K562 (cell line): ENCODE measurements around the gene GLRA1. TPM values are rescaled to one million over a fixed set of nuclear protein-coding genes. Genes with fewer than 3 reads are reported as not detected.

Source experiments
- ATAC-seq: fragments of 200-7000 bp; cut with Tn5 transposase; 3 replicates; pipeline ENCODE4 v1.9.1; 2020; ENCODE audit warnings: moderate library complexity
- BruUV-seq: library from RNA; stranded (reverse); fragments of 400-500 nt; replicated peaks from 2 replicates; lab custom pipeline; 2021; lab: Mats Ljungman, UMichigan
- CTCF ChIA-PET: fragments of 300-600 bp; formaldehyde crosslinking; extraction: SDS; loops from one replicate; lab custom pipeline; 2021; ENCODE audit warnings: low intra/inter-chr PET ratio; lab: Yijun Ruan, JAX
- POLR2A ChIA-PET: fragments of 300-600, 350-650 bp; sonication (Branson Sonifier 250); formaldehyde crosslinking; extraction: SDS; loops from one replicate; lab custom pipeline; 2021; ENCODE audit warnings: antibody characterized with exemption, inconsistent platforms; lab: Yijun Ruan, JAX
- DNase-seq, 4 experiments: peaks; one replicate each; pipeline versions ENCODE4 v3.0.0 to v3.0.0-alpha.2; 2011 to 2018; ENCODE audit warnings: low spot score in 3 of 4, mixed read lengths in 3 of 4; ENCODE audit errors: extremely low read depth in 1 of 4
- FAIRE-seq: peaks from 2 replicates; lab custom pipeline; 2011; peaks lifted over from hg19 to GRCh38; lab: Jason Lieb, UNC
- H2AFZ ChIP-seq: 2 replicates; pipeline ENCODE4 v1.6.0; 2011; ENCODE audit warnings: low read depth, low read length, control low read depth, inconsistent platforms
- H3K27ac ChIP-seq: fragments of 200-600 bp; 3 replicates; pipeline ENCODE4 v1.8.0; 2011; ENCODE audit warnings: low read depth, mild to moderate bottlenecking, control low read depth, inconsistent platforms, low read length, moderate library complexity, mixed read lengths; ENCODE audit errors: extremely low read depth
- H3K27me3 ChIP-seq, 2 experiments: fragments of 300-600 bp in 1 of 2; 2 replicates in 1 of 2; 3 replicates in 1 of 2; pipeline versions ENCODE4 v1.6.0 to v1.8.0; 2011; ENCODE audit warnings: inconsistent platforms in 2 of 2, low read length in 2 of 2, mild to moderate bottlenecking in 1 of 2, mixed read lengths in 1 of 2, moderate library complexity in 1 of 2; ENCODE audit not compliant: control insufficient read depth in 2 of 2, insufficient read depth in 2 of 2
- H3K36me3 ChIP-seq: fragments of 300-600 bp; 3 replicates; pipeline ENCODE4 v1.8.0; 2011; ENCODE audit warnings: mild to moderate bottlenecking, low read length, inconsistent platforms; ENCODE audit not compliant: control insufficient read depth, insufficient read depth
- H3K4me1 ChIP-seq, 2 experiments: fragments of 200-600 bp in 1 of 2; replicated peaks in 1 of 2; 2 replicates in 1 of 2; 3 replicates in 1 of 2; pipeline versions ENCODE4 v1.5.1 to v1.8.0; 2011; ENCODE audit warnings: inconsistent platforms in 2 of 2, low read length in 2 of 2, mild to moderate bottlenecking in 1 of 2, mixed read lengths in 1 of 2, moderate library complexity in 1 of 2; ENCODE audit not compliant: control insufficient read depth in 2 of 2, insufficient read depth in 2 of 2
- H3K4me2 ChIP-seq: 2 replicates; pipeline ENCODE4 v1.6.1; 2011; ENCODE audit warnings: low read length, control low read depth, inconsistent platforms, mixed read lengths; ENCODE audit not compliant: insufficient read depth
- H3K4me3 ChIP-seq: fragments of 200-600 bp; sonication (generic), shearing (Covaris generic); 2 replicates; pipeline ENCODE4 v1.5.1; 2016; ENCODE audit warnings: control low read depth, inconsistent platforms
- H3K79me2 ChIP-seq: fragments of 200-600 bp; 3 replicates; pipeline ENCODE4 v1.8.0; 2011; ENCODE audit warnings: low read length, inconsistent platforms; ENCODE audit not compliant: control insufficient read depth, insufficient read depth
- H3K9ac ChIP-seq, 2 experiments: 2 replicates each; pipeline versions ENCODE4 v1.6.0 to v1.6.1; 2011; ENCODE audit warnings: low read depth in 2 of 2, low read length in 2 of 2, control low read depth in 1 of 2, inconsistent platforms in 1 of 2, mild to moderate bottlenecking in 1 of 2, mixed read lengths in 1 of 2; ENCODE audit not compliant: insufficient read depth in 1 of 2
- H3K9me1 ChIP-seq: one replicate; pipeline ENCODE4 v1.6.0; 2011; ENCODE audit warnings: inconsistent platforms, mild to moderate bottlenecking, low read length, moderate library complexity; ENCODE audit not compliant: control insufficient read depth, insufficient read depth
- H3K9me3 ChIP-seq: replicated peaks from 2 replicates; pipeline ENCODE4 v1.5.1; 2011; ENCODE audit warnings: low read depth, low read length, inconsistent platforms; ENCODE audit not compliant: control insufficient read depth, insufficient read depth
- H4K20me1 ChIP-seq: replicated peaks from 2 replicates; pipeline ENCODE4 v1.6.1; 2011; ENCODE audit warnings: low read length, inconsistent platforms, mixed read lengths; ENCODE audit not compliant: control insufficient read depth, insufficient read depth
- FOXJ3 ChIP-seq: sonication (generic); formaldehyde crosslinking; IDR thresholded peaks from 2 replicates; pipeline ENCODE4 v1.4.0; 2020; ENCODE audit warnings: mild to moderate bottlenecking, missing genetic modification reagents
- HMG20A ChIP-seq: fragments of 450-650 bp; formaldehyde crosslinking; conservative IDR thresholded peaks from 2 replicates; pipeline ENCODE4 v1.4.0; 2020; ENCODE audit warnings: mild to moderate bottlenecking, mixed read lengths
- TEAD4 ChIP-seq, 2 experiments: sonication (generic) in 1 of 2; formaldehyde crosslinking in 1 of 2; IDR thresholded peaks; 2 replicates each; pipeline versions ENCODE4 v1.6.1 to v1.8.0; 2012 to 2022; ENCODE audit warnings: borderline replicate concordance in 1 of 2, inconsistent platforms in 1 of 2, low read length in 1 of 2, mild to moderate bottlenecking in 1 of 2, missing genetic modification reagents in 1 of 2
- ZNF699 ChIP-seq: fragments of 250-450 bp; sonication (Bioruptor Pico); IDR thresholded peaks from 2 replicates; pipeline ENCODE4 v1.8.0; 2021; ENCODE audit warnings: mild to moderate bottlenecking, moderate library complexity; ENCODE audit not compliant: insufficient replicate concordance
- WGBS: fragments of 100-300 bp; shearing (Covaris generic); methylation state at CpG from one replicate; pipeline ENCODE4 v1.1.6; 2016; ENCODE audit warnings: low coverage, mixed read lengths; ENCODE audit not compliant: insufficient coverage; ENCODE audit errors: missing lambda C conversion rate; 5-methylcytosine and 5-hydroxymethylcytosine counted together
- in situ Hi-C: fragments of 300-500 bp; cut with MboI; formaldehyde crosslinking; loops from 4 replicates; pipeline ENCODE4 v1.15.0; 2018; ENCODE audit warnings: inconsistent platforms, mixed read lengths
- intact Hi-C: fragments of 100-400 bp; cut with micrococcal nuclease; formaldehyde crosslinking; loops from 2 replicates; pipeline ENCODE4 v1.14.2; 2022
- polyA plus RNA-seq, 8 experiments: library from polyadenylated mRNA; depleted of rRNA in 4 of 8; stranded (reverse) in 5 of 8; unstranded in 3 of 8; fragments of >200 nt; fragmentation: Nextera tagmentation in 2 of 8; fragmentation: Illumina TruSeq in 1 of 8; extraction: Ambion mirVana in 2 of 8; extraction: Trizol in 1 of 8; gene quantifications; 2 replicates each; pipeline versions ENCODE4 v1.2.1 to v1.2.3, GENCODE V29; 2011 to 2014; ENCODE audit warnings: inconsistent platforms in 1 of 8, missing spikeins in 1 of 8
- total RNA-seq, 7 experiments: library from RNA; depleted of rRNA in 6 of 7; stranded (reverse); fragments of >200 nt in 6 of 7; fragmentation: Illumina TruSeq in 2 of 7; extraction: Trizol in 2 of 7; gene quantifications; 2 replicates each; pipeline versions ENCODE4 v1.2.1 to v1.2.3, GENCODE V29; 2011 to 2021; ENCODE audit warnings: low replicate concordance in 1 of 7

Gene GLRA1
- total and polyA plus RNA-seq, 9 of the 15 experiments (the other 6 are each of a cell fraction or from before 2014, with no cell fraction given) = not detected

GRCh38 chr5:151780348-151780747 is 144.3 kb downstream of the GLRA1 start:
- POLR2A ChIA-PET = interaction anchor here (0.8 to 1.6 kb wide), 2 partner anchors 10 to 21 kb away, joined by 4 read pairs; no protein-coding TSS in a partner anchor
- peaks cover 100% of the 10 kb centered on the region for H3K79me2 ChIP-seq
- H3K27ac ChIP-seq = no peak overlapping the region
- TF ChIP-seq TEAD4 (IDR thresholded peaks at IDR 0.05; ENCODE audit: low read length) (no peak), TEAD4 (CRISPR knock-in tag; IDR thresholded peaks at IDR 0.05; ENCODE audit: borderline replicate concordance) (no peak), ZNF699 (CRISPR knock-in tag) (no peak), HMG20A (no peak), FOXJ3 (CRISPR knock-in tag) (no peak)
- FAIRE-seq = no peak
- H3K9me1 ChIP-seq = no peaks in the 10 kb centered on the region
- no TSS peak for BruUV-seq
- peak overlapping the region; percentile 26; the same call in 1 of the 2 replicates for H3K4me2 ChIP-seq
- no peak overlapping the region for H3K4me3 ChIP-seq
- intact Hi-C loops = loop anchor here (1.0 kb wide), 1 partner anchor 8 kb away; no protein-coding TSS in a partner anchor
- ATAC-seq = peak; percentile 75
- 40% methylated on average over 11 of the region's 11 CpGs for WGBS
- H3K9ac ChIP-seq = no peak overlapping the region; a peak in 1 of 4 replicates
- peak in 1 of 4 experiments; percentile 58 for DNase-seq
- H3K4me1 ChIP-seq = peaks cover 3 to 32% of the 10 kb centered on the region in 2 experiments
- H3K27me3 ChIP-seq = no peaks in the 10 kb centered on the region
- CTCF ChIA-PET = no interaction called here
- no peak overlapping the region for H2AFZ ChIP-seq
- in situ Hi-C loops = no loop called here
- no peaks in the 10 kb centered on the region for H3K9me3 ChIP-seq
- peaks cover 70% of the 10 kb centered on the region for H3K36me3 ChIP-seq
- H4K20me1 ChIP-seq = peaks cover 51% of the 10 kb centered on the region
